Daoy (cell line): ENCODE measurements around the gene ZBTB33. TPM values are rescaled to one million over a fixed set of nuclear protein-coding genes. Genes with fewer than 3 reads are reported as not detected.
A peak's percentile ranks its signal among the peaks of the same experiment; 100 is the strongest.

ENCODE experiments used
- DNase-seq: peaks from one replicate; pipeline ENCODE4 v3.0.0-alpha.2; 2015; ENCODE audit warnings: low read depth
- total RNA-seq: library from RNA; depleted of rRNA; stranded (reverse); fragments of >200 nt; shearing (Covaris generic); gene quantifications from 2 replicates; pipeline ENCODE4 v1.2.3, GENCODE V29; 2014

ZBTB33 gene
- total RNA-seq, 1 experiment from 2014 or later = 12.7 TPM

DNA sequence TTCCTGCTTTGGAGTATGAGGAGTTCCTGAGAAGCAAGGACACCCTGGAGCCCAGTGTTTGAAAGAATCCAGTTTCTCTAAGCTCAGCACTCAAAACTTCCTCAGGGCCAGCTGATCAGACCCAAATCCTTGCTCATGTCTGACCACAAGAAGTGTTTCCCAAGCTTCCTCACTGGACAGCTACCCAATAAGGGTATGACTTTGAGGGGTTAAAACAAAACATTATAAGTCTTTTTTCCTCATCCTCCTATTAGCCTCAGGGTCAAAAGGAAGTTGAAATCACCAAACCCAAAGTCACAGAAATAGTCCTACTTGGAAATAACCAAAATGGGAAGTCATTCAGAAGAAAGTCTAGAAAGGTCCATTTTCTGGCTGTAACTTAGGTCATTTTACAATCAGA is 13.7 kb downstream of the ZBTB33 start:
- DNase-seq = no peak

DNA sequence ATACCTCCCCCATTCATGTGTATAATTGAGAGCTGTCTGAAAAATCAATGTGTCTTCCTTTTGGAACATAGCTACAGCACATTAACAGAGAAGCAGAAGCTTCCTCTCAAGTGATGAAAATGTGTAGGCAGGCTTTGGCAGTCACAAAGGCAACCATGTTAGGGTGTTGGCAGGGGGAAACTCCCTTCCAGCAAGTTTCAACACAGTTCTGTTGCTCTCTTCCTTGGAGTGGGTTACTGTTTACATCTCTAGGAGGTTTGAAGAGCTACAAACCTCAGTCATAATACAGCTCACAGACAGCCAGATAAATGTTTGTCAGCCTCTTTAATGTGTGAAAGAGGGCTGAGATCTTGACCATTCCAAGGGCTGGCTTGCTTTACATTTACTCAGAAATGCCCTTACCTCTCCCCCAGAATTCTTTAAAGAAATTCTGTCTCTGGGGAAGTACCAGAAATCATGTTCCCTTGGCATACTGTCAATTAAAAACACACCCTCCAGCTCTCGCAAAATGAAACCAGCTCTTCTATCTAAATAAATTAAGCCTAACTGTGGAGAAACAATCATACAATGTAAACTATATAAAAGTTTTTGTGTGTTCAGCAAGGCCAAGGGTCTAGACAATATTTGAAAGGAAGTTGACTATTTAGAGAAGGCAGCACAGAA is 18.9 kb downstream of the ZBTB33 start:
- no peak for DNase-seq

DNA sequence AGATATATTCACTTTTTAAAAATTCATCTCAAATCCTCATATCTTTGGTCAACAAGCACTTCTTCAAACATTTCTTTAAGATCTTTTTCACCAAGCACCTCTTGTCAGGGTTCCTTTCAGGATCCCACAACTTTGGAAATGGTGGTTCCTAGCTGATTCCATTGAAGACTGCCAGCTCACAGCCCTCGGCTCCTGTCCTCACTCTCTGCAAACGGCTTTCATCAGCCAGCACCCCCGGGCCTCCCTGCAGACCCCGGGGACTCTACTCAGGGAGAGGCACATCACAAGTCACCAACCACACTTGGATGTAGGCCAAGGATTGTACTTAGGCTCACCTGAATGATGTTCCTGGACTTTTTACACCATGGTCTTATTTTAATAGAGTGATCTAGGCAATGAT is 20.0 kb downstream of the ZBTB33 start:
- DNase-seq = no peak

DNA sequence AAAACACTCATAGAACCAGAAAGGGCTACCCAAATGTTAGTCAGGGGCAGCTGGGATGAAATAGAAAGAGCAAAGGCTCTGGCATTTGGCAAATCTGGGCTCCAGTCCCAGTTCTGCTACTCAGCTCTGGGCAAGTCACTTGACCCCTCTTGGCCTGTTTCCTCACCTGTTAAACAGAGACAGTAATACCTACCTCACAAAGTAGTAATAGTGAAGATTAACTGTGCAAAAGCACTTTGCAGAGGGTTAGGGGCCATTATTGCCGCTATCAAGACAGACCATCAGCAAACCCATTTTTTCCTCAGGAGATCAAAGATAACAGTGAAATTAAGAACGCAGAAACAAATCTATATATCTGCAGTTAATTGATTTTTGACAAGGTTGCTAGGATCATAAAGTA is 20.6 kb downstream of the ZBTB33 start:
- no peak for DNase-seq

DNA sequence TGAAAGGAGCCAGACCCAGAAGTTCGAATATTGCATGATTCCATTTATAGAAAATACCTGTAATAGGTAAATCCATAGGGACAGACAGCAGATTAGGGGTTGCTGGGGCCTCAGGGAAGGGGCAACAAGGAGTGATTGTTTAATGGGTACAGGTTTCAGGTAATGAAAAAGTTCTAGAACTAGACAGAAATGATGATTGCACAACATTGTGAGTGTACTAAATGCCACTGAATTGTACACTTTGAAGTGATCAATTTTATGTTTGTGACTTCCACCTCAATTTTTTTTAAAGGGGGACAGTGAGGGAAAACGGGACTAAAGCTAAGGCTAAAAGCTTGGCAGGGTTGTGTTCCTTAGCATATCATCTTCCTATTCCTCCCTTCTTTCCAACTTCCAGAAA is 23.5 kb downstream of the ZBTB33 start:
- DNase-seq = no peak

DNA sequence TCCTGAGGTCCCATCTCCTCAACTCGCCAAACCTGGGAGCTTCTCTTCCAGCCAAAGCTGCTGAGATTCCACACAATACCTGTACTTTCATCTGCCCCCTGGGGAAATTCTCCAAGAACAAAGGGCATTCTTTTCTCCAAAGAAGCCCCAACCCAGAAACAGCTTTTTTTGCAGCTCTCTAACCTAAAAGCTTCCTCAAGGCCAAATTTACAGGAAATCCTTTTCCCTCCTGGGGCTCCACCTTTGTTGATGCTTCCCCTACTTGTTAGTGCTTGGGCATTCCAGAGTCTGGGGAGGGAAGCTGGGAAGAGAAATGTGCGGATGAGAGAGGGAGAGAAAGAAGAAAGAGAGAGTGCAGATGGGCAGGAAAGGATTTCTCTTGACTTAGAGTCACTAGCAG is 24.3 kb downstream of the ZBTB33 start:
- no peak for DNase-seq

DNA sequence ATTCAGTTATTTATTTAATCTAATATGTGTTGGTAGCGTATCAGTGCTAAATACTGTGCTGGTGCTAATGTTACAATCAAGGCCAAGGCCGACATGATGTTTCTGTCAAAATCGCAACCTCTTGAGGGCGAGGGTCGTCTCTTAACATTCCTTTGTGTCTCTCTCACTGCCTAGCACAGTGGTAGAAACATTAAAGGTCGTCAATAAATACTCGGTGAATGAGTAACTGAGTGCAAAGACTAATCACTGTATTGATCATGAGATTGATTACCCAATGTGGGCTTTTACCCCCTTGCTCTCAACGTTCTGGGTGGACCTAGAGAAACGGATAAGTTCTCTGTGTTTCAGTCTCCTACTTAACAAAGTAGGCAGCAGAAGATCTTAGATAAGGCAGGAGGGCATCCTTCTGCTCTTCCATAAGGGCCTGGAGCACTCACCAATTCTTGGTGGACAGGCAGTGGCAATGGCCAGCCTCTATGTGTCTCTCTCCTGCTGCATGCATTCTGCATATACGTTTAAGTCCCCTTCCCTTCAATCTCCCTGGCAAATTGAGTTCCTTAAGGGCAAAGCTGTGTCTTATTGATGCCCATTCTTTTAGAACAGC is 30.5 kb downstream of the ZBTB33 start:
- DNase-seq = no peak

DNA sequence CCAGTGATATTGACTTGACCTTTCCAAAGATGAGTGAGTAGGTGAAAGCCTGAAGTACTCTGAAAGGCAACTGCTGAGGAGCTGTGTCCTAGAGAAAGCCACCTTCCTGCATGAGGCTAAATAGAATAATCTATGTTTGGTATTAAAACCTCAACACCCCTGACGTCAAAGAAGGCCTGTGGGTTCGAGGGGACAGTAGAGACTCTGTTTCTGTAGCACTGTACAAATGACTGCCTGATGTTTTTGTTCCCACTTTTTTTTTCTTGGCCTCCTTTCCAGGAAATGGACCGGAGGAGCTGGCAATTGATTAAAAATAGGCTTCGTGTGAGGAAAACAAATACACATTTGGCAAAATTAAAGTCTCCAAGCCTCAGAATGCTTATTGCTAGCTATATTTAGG is 31.1 kb downstream of the ZBTB33 start:
- no peak for DNase-seq

DNA sequence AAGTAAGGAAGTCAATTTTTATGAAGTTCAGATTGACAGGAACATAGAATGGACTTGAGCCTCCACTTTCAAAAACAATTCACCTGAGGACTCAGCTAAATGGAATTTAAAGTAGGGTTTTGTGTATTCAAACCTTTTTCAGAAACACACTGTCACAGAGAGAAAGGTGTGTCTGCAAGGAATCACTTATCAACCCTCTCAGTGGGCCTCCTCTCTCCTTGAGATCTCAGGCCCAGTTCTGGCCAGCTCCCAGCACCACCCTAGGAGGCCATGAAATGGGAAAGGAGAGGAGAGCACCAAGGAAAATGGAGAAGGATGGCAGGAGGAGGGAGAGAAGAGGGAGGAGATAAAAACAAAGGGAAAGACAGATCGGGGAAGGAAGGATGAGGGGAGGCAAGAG is 32.1 kb downstream of the ZBTB33 start:
- no peak for DNase-seq

DNA sequence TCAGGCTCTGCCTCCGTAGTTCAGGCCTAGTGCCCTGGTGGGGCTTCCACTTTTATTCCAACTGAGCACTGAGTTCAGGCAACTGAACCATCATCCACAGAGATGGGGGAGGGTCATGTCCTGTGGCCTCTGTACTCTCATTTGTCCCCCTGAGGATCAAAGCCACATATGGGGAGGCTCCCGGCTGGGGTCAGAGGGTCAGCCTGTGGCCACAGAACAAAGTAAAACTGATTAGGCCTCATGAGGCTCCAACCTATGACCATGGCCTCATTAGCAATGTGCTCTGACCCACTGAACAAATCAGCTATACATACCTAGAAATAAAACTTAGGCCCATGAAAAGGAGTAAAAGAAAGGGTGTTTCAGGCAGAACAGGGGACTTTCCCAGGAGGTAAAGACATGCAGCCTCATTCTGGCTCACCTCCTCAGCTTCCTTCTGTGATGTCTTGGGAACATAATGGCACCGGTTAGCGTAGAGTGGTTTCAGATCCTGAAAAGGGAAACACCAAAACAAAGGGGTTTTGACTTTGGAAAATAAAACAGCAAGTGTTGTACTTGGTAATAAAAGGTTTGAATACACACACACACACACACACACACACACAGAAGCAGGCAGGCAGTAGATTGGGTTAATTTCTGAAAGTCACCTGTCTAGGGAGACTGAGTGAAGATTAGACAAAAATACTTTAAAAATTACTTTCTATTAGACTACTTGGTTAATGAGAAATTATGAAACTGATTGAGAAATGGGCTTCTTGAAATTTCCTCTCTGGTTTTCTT is 36.3 kb downstream of the ZBTB33 start:
- no peak for DNase-seq

DNA sequence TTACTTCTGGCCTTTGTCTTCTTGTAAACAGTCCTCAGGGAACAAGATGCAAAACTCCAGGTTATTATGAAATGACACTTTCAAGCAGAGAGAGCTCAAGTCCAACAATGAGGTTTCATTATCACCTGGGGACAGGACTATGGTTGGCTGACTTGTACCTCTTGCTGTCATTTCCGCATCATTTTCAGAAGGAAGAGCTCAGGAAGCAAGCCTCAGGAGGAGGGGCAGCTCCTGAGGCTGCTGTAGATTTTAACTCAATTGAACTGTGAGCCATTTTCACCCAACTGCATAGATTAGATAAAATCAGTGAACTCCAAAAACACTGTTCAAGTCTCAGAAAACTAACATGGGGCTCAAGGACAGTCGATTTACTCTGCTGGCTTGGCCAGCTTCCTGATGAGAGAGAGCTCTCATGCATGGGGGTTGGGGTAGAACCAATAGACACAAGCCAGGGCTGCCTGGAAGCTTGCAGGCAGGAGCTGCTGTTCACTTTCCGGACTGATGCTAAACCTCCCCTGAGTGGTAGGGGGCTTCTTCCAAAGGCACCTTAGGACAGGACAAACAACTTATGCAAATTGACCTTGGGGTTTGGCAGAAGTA is 37.0 kb downstream of the ZBTB33 start:
- DNase-seq = no peak

DNA sequence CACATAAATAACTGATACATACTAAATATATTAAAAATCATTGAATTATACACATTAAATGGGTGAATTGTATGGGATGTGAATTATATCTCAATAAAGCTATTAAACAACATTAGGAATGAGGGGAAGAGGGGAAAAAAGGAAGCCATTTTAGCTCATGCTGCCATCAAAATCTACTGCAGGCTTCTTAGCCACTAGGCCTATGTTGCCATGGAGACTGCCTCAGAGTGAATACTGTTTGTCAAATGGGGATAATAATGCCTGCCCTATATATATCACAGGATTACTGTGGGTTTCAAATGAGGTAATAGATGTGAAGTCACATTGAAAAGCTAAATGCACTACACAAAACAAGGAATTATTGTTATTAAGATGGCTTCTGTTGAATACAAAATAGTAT is 39.5 kb downstream of the ZBTB33 start:
- no peak for DNase-seq

DNA sequence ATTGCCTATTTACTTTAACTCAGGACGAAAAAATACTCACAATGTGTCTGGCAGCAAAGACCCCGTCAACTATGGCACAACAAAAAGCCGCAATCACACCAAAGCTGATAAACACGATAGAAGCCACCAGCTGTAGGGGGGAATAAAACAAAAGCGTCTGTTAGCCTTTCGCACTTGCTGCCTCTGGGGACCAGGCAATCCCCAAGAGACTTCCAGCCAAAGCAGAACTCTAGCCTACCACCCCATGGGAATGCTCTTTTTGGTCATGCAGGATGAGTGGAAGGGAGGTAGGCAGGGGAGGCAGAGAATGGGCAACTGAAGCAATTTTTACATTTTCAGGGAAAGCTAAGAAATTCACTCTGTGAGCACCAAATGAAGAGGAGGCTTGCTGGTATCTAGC is 40.6 kb downstream of the ZBTB33 start:
- no peak for DNase-seq

DNA sequence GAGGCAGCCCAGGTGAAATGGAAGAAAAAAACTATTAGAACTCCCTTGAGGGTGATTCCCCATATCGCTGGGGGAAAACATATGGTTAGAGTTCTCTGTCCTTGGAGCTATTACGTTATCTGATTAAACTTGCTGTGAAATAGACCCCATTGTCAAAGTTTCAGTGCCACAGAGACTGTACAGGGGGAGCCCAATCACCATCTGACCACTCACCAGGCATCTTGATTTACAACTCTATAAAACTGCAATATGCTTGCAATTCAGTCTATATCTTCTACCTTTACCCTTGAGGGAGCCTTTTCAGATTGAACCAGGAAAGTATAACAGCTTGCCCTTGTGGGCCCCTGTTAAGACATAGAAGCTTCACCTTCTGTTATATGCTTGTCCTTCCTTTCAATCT is 42.4 kb downstream of the ZBTB33 start:
- no peak for DNase-seq

DNA sequence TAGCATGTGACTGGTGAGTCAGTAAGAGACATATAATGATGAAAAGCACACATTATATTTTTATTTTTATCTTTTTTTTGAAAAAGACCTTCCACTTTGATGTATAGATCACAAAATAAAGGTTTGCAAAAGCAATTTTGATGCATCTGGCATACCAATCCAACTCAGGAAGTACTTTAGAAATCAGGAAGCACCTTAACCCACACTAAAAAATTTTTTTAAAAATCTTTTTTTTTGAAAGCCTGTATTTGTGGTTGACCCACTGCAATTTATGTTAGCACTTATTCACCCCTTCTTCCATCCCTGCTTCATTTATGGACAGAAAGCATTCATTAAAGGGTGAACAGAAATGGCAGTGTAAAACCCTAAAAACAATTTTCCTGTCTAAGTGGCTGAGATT is 44.0 kb downstream of the ZBTB33 start:
- DNase-seq = no peak

DNA sequence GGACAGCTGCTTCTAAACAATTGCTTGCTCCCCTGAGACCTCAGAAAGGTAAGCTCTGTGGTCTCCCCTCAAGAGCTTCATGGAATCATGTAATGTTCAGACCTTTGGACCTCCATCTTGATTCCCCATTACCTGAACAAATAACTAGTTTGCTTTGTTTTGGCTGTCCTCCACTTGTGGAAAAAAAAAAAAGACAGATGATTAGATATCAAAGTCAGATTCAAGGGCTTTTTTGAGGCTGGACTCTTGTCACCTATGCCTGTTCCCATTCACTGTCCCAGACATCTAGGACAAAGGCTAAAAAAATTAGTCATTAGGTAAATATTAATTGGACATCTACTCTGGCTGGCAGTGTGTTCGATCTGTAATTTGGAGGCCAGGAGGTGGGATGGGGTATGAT is 47.3 kb downstream of the ZBTB33 start:
- no peak for DNase-seq

DNA sequence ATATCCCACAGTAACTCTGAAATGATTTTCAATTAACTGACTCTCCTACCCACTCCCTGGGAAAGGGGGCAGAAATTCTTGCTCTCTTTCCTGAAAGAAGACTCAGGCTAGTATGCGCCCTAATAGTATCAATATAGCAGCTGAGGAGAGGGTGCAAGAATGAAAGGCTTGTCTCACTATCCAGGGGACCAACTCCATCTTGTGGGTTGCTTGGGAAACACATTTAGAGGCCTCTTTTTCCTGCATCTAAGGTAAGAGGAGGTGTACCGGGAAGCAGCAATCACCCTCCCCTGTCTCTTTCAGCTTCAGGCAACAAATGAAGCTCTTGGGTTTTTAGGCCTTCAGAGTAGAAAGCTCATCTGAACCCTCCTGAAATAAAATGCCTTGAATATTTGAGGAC is 49.3 kb downstream of the ZBTB33 start:
- no peak for DNase-seq

DNA sequence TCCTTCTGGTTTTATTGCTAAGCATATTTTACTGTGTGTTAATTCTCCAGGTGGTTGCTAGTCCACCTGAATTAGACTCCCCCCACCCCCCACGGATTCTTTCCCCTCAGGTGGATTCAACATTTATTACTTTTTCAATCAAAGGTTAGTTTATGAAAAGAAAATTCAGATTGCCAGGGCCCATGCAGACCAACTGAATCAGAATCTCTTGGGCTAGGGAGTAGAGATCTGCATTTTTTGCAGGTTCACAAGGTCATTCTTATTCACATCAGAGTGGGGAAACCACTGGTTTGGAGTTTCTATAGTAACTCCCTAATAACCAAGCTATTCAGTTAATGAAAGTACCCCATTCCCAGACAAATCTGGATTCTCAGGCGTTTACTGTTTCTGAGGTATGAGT is 50.9 kb downstream of the ZBTB33 start:
- no peak for DNase-seq

DNA sequence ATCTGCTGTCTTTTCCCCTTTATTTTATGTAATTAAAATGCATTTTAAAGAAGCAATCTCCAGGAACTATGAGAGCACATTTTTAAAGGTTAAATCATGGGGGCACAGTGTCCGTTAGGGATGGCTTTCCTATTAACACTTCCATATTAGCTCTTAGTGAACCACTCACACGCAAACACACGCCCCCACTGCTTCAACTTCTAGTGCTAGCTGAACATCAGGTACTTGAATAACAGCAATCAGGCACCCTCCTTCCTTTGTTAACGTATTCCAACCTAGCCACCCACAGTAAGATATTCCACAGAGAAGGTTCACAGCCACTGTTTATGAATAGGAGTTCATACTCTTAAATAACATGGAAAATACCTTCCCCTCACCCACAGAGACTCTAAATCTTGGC is 51.3 kb downstream of the ZBTB33 start:
- DNase-seq = no peak

DNA sequence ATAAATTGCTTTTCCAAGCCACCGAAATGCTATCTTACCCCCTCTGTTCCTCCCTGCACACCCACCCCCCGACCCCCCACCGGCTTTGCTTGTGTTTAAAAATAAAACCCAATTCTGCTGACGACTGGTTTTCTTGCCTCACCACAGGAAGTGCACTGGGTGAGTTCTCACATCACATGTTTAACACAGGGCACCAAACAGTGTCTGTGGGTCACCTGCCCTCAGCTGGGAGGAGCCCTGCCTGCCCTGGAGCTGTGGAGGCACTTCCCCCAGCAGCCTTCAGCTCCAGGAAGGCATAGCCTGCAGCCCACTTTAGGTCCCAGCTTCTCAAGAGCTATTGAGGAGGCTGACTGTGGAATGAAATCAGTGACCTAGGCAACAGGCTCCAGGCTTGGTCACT is 51.8 kb downstream of the ZBTB33 start:
- peak; percentile 28 for DNase-seq

DNA sequence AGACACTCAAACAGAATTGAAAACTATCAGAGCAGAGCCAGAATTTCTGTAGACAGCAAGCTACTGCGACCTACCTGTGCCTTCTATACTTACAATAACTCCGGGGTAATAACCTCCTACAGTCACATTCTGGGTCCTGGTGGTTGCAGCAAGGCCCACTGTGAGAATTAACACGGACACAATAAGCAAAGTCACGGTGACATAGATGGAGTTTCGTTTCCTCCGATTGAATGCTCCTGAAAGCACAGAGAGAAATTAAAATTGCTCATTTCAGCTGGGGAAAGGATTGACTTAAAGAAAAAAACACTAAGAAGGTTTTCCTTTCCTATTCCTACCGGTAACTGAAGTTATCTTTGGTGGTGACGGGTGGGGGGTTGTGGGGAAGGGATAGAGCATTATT is 53.6 kb downstream of the ZBTB33 start:
- no peak for DNase-seq

DNA sequence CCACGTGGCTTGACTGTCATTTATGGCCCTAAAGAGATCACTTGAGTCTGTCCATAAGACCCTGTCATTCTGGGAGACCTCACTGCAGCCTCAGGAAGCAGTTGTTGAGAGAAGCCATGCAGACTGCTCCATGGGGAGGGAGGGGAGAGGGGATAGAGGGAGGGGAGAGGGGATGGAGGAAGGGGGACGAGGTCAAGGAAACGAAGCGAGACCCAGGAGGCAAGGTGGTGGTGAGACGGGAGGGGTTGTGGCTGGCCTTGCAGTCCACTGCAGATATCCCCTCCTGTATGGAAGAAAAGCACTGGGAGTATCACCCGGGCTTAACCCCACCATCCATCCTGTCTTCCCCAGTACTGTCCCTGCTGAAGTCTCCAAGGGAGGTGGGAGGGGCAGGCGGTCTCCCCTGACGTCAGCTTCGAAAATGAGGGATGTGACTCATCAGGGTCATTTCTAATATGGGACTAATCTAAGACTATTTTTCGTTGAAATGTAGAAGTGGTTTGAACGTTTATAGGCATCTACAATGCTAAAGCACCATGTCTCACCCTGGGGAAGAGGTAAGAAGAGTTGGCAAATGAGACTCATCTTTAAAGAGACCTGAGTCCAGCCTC is 55.0 kb downstream of the ZBTB33 start:
- peak; percentile 41 for DNase-seq
